GM12874 (cell line): ENCODE data around the gene NTRK2.

Experiments used
- TF ChIP-seq, protein P1 (sequence below): IDR thresholded peaks from 2 replicates; pipeline ENCODE4 v1.5.1; 2011; ENCODE audit warnings: low read depth, mild to moderate bottlenecking, control low read depth, low read length, moderate library complexity; ENCODE audit not compliant: insufficient read depth

NTRK2 gene

DNA sequence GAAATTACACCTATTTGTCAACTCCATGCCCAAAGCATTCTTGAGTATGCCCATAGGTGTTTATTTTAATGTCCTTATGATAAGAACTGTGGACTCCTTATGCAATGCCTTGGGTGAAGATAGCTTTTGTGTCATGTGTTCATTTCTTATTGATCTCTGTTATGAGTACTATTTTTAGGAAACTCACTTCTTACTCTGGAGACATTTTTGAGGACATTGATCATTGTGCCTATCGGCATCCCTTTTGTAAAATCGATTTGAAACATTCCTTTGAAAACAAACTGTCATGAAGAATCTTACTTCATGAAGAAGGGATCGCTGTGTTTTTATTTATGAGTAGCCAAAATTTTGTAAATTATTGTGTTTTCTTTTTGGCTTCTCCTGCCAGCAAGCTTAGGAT, 257.3 kb downstream of the NTRK2 start:
- TF ChIP-seq, protein P1, sequence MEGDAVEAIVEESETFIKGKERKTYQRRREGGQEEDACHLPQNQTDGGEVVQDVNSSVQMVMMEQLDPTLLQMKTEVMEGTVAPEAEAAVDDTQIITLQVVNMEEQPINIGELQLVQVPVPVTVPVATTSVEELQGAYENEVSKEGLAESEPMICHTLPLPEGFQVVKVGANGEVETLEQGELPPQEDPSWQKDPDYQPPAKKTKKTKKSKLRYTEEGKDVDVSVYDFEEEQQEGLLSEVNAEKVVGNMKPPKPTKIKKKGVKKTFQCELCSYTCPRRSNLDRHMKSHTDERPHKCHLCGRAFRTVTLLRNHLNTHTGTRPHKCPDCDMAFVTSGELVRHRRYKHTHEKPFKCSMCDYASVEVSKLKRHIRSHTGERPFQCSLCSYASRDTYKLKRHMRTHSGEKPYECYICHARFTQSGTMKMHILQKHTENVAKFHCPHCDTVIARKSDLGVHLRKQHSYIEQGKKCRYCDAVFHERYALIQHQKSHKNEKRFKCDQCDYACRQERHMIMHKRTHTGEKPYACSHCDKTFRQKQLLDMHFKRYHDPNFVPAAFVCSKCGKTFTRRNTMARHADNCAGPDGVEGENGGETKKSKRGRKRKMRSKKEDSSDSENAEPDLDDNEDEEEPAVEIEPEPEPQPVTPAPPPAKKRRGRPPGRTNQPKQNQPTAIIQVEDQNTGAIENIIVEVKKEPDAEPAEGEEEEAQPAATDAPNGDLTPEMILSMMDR: no peak

GRCh38 chr9:84928419-84928818, 258.9 kb downstream of the NTRK2 start:
- TF ChIP-seq, protein P1: no peak

DNA sequence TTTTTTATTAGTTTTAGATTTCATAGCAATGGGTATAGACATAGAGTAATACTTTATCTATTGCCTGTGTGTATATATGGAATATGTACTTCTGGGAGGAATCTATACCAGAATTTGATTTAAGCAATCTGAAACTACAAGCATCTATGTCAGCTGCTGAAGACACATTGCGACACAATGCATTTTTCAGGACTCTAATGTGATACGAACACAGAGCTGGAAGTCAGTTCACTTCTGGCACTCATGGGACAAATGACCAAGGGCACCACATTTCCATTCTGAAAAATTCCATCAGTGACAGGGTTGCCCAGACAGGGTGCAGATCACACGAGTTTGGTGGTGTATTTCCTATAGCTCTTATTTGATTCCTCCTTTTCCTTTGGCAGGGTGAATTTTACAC, 259.5 kb downstream of the NTRK2 start:
- TF ChIP-seq, protein P1: no peak

DNA sequence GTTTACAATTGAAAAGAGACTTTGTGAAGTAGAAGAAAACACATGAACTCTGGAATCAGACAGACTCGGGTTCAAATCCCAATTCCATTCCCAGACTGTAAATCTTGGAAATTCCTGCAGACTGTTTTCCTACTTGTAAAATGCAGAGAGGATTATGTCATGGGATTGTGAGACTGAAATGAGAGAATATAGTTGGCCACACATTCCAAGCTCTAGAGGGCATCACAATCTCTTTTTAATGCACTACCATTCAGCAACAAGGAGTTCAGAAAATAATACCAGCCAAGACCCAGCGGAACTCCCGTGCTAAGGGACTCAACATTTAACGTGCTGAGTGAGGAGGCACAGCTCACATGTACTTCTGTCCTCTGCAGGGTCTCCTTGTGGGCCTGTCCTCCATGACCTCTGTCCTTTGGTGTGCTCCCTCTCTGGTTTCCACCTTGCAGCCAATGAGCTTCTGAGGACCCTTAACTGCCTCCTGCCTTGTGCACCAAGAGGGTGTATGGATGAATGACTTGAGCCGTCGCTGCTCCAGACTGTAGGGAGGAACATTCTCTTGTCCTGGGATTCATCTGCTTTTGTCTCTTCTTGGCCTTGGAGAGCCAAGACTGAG, 263.5 kb downstream of the NTRK2 start:
- TF ChIP-seq, protein P1: no peak

DNA sequence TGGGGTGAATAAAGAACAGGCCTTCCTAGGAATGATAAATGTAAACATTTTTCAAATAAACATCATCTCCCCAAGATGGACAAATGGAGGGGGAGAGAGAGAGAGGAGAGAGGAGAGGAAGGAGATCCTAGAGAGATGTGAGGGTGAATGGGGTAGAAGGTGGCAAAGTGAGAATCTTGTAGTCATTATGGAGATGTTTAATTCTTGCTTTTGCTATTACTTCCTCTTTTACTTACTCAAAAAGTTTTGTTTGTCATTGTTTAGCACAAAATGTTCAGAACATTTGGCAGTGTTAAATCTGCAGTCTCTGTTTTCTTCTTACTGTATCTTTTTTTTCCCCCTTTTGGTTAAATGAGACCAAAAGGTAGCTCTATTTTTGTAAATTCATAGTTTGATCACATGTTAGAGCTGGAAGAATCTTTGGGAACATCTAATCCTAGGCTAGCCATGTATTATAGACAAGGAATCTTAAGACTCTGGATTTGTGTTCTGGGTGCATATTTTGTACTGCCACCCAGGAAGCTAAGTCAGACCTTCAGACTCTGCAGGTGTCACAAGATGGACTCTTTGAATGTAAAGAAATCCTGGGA, 266.1 kb downstream of the NTRK2 start:
- TF ChIP-seq, protein P1: no peak

- TF ChIP-seq, protein P1: no peak
Observed at GRCh38 chr9:84937180-84937579, 267.7 kb downstream of the NTRK2 start.

GRCh38 chr9:84937581-84937980, 268.1 kb downstream of the NTRK2 start:
- TF ChIP-seq, protein P1: no peak
